Measurements from ENCODE around the gene PTEN.

Gene PTEN

GRCh38 chr10:87861953-87862678 lies 1.3 kb upstream of the PTEN start (continued):
- TF ChIP-seq ATF2 (tag by site-specific recombination; IDR thresholded peaks at IDR 0.05; ENCODE audit: low read depth) (no peak), ZNF521 (tag by site-specific recombination; IDR thresholded peaks at IDR 0.05) (no peak), SP7 (tag by site-specific recombination; IDR thresholded peaks at IDR 0.05) (peak; percentile 84), ZNF366 (tag by site-specific recombination; conservative IDR thresholded peaks at IDR 0.05) (no peak), ZNF169 (tag by site-specific recombination; IDR thresholded peaks at IDR 0.05) (no peak), ZNF311 (tag by site-specific recombination; IDR thresholded peaks at IDR 0.05; ENCODE audit: borderline replicate concordance) (no peak), ZNF175 (tag by site-specific recombination; IDR thresholded peaks at IDR 0.05) (no peak), ZNF768 (tag by site-specific recombination; IDR thresholded peaks at IDR 0.05) (no peak), GLIS1 (tag by site-specific recombination; IDR thresholded peaks at IDR 0.05) (peak; percentile 63), ZNF658 (tag by site-specific recombination; IDR thresholded peaks at IDR 0.05) (no peak), ZNF529 (tag by site-specific recombination; IDR thresholded peaks at IDR 0.05; ENCODE audit: insufficient replicate concordance) (no peak), ZNF221 (tag by site-specific recombination; IDR thresholded peaks at IDR 0.05; ENCODE audit: borderline replicate concordance) (no peak), WT1 (tag by site-specific recombination; IDR thresholded peaks at IDR 0.05) (no peak), ZNF580 (tag by site-specific recombination; IDR thresholded peaks at IDR 0.05) (peak; percentile 86), ZNF239 (tag by site-specific recombination; IDR thresholded peaks at IDR 0.05) (no peak), ZNF292 (tag by site-specific recombination; IDR thresholded peaks at IDR 0.05; ENCODE audit: borderline replicate concordance, low read depth) (no peak), ZFHX2 (tag by site-specific recombination; conservative IDR thresholded peaks at IDR 0.05) (peak; percentile 85), ZNF624 (tag by site-specific recombination; IDR thresholded peaks at IDR 0.05) (no peak), PRDM2 (tag by site-specific recombination; IDR thresholded peaks at IDR 0.05; ENCODE audit: borderline replicate concordance) (no peak; the same call in 1 of the 2 replicates), ZNF449 (tag by site-specific recombination; IDR thresholded peaks at IDR 0.05) (peak; percentile 14; the same call in 1 of the 2 replicates), ZBTB20 (tag by site-specific recombination; IDR thresholded peaks at IDR 0.05) (peak; percentile 64; the same call in 1 of the 2 replicates), ZNF423 (tag by site-specific recombination; IDR thresholded peaks at IDR 0.05) (0 out of 2 replicates have a peak, but pooled peaks have one; percentile 11), ZNF629 (tag by site-specific recombination; IDR thresholded peaks at IDR 0.05) (peak; percentile 48; the same call in 1 of the 2 replicates), ZSCAN5A (tag by site-specific recombination; IDR thresholded peaks at IDR 0.05) (peak; percentile 77; the same call in 1 of the 2 replicates), BCL11A (tag by site-specific recombination; IDR thresholded peaks at IDR 0.05; ENCODE audit: low read depth) (no peak), HIC1 (tag by site-specific recombination; IDR thresholded peaks at IDR 0.05) (no peak), ZNF426 (tag by site-specific recombination; IDR thresholded peaks at IDR 0.05) (no peak)

All from HEK293 (cell line).